Endothelial cell of umbilical vein (primary cell): Measurements from ENCODE around the gene GRM7. TPM values are rescaled to one million over a fixed set of nuclear protein-coding genes. Genes with fewer than 3 reads are reported as not detected.
A peak's percentile ranks its signal among the peaks of the same experiment; 100 is the strongest.

Source experiments
- BruUV-seq: library from RNA; stranded (reverse); fragments of 400-500 nt; replicated peaks from 2 replicates; lab custom pipeline; 2021; lab: Mats Ljungman, UMichigan
- CTCF ChIA-PET: fragments of 300-600, 350-600 bp; sonication (Branson Sonifier 250); formaldehyde crosslinking; loops from one replicate; lab custom pipeline; 2021; ENCODE audit warnings: antibody characterized with exemption, inconsistent platforms; lab: Charles Lee
- POLR2A ChIA-PET: fragments of 300-600, 350-600 bp; sonication (Branson Sonifier 250); formaldehyde crosslinking; loops from one replicate; lab custom pipeline; 2021; ENCODE audit warnings: antibody characterized with exemption, inconsistent platforms; lab: Charles Lee
- DNase-seq: peaks from one replicate; pipeline ENCODE4 v3.0.0-alpha.2; 2011; ENCODE audit warnings: low read depth, low spot score
- FAIRE-seq: peaks from 2 replicates; lab custom pipeline; 2011; peaks lifted over from hg19 to GRCh38; lab: Jason Lieb, UNC
- H2AFZ ChIP-seq: 2 replicates; pipeline ENCODE4 v1.6.0; 2012; ENCODE audit warnings: low read depth, low read length, control low read depth, inconsistent platforms
- H3K27ac ChIP-seq: 2 replicates; pipeline ENCODE4 v1.5.1; 2011; ENCODE audit warnings: low read depth, mild to moderate bottlenecking, control low read depth, low read length, moderate library complexity; ENCODE audit not compliant: insufficient read depth
- H3K27me3 ChIP-seq, 2 experiments: 2 replicates each; pipeline versions ENCODE4 v1.6.0 to v1.6.1; 2011; ENCODE audit warnings: low read length in 2 of 2, mixed read lengths in 1 of 2; ENCODE audit not compliant: control insufficient read depth in 2 of 2, insufficient read depth in 2 of 2
- H3K36me3 ChIP-seq, 2 experiments: 2 replicates in 1 of 2; 3 replicates in 1 of 2; pipeline ENCODE4 v1.5.1; 2011; ENCODE audit warnings: low read length in 2 of 2, mild to moderate bottlenecking in 1 of 2, moderate library complexity in 1 of 2; ENCODE audit not compliant: control insufficient read depth in 2 of 2, insufficient read depth in 2 of 2; ENCODE audit errors: extremely low read depth in 1 of 2
- H3K4me1 ChIP-seq: 3 replicates; pipeline ENCODE4 v1.5.1; 2011; ENCODE audit warnings: mild to moderate bottlenecking, low read length; ENCODE audit not compliant: control insufficient read depth, insufficient read depth; ENCODE audit errors: extremely low read depth
- H3K4me2 ChIP-seq: 2 replicates; pipeline ENCODE4 v1.6.1; 2011; ENCODE audit warnings: low read length, control low read depth, mixed read lengths; ENCODE audit not compliant: insufficient read depth
- H3K4me3 ChIP-seq, 3 experiments: fragments of 200-600 bp in 1 of 3; sonication (generic), shearing (Covaris generic) in 1 of 3; replicated peaks in 1 of 3; 2 replicates each; pipeline ENCODE4 v1.5.1; 2011 to 2016; ENCODE audit warnings: control low read depth in 3 of 3, low read length in 3 of 3, mild to moderate bottlenecking in 2 of 3, inconsistent platforms in 1 of 3, low read depth in 1 of 3, moderate library complexity in 1 of 3; ENCODE audit not compliant: insufficient read depth in 1 of 3
- H3K79me2 ChIP-seq: 2 replicates; pipeline ENCODE4 v1.6.0; 2012; ENCODE audit warnings: low read length, inconsistent platforms; ENCODE audit not compliant: control insufficient read depth, insufficient read depth
- H3K9ac ChIP-seq: replicated peaks from 2 replicates; pipeline ENCODE3; 2011; ENCODE audit warnings: low read length, control low read depth; ENCODE audit not compliant: insufficient read depth; ENCODE audit errors: extremely low read depth
- H3K9me1 ChIP-seq: replicated peaks from 3 replicates; pipeline ENCODE4 v1.6.0; 2011; ENCODE audit warnings: mild to moderate bottlenecking, low read length; ENCODE audit not compliant: control insufficient read depth, insufficient read depth; ENCODE audit errors: extremely low read depth
- H3K9me3 ChIP-seq: replicated peaks from 2 replicates; pipeline ENCODE4 v1.5.1; 2012; ENCODE audit warnings: low read length, inconsistent platforms; ENCODE audit not compliant: control insufficient read depth, insufficient read depth
- H4K20me1 ChIP-seq: replicated peaks from 2 replicates; pipeline ENCODE3; 2011; ENCODE audit warnings: mild to moderate bottlenecking, low read length; ENCODE audit not compliant: control insufficient read depth, insufficient read depth; ENCODE audit errors: extremely low read depth
- EZH2 ChIP-seq: IDR thresholded peaks from 2 replicates; pipeline ENCODE4 v1.6.1; 2012; ENCODE audit warnings: borderline replicate concordance, low read depth, mild to moderate bottlenecking, moderate library complexity, low read length, inconsistent platforms; ENCODE audit not compliant: severe bottlenecking
- FOS ChIP-seq: IDR thresholded peaks from 2 replicates; pipeline ENCODE4 v1.6.1; 2011; ENCODE audit warnings: mild to moderate bottlenecking, low read length, moderate library complexity, borderline replicate concordance; ENCODE audit not compliant: insufficient read depth
- GATA2 ChIP-seq: IDR thresholded peaks from 2 replicates; pipeline ENCODE4 v1.7.0; 2011; ENCODE audit warnings: low read depth, mild to moderate bottlenecking, moderate library complexity, mixed read lengths, low read length; ENCODE audit not compliant: insufficient read length, insufficient read depth
- JUN ChIP-seq: IDR thresholded peaks from 2 replicates; pipeline ENCODE4 v1.6.1; 2011; ENCODE audit warnings: borderline replicate concordance, low read depth; ENCODE audit not compliant: insufficient read length, insufficient read depth
- MYC ChIP-seq: IDR thresholded peaks from one replicate; pipeline ENCODE4 v1.6.1; 2011; ENCODE audit warnings: mild to moderate bottlenecking, low read depth, low read length
- POLR2A ChIP-seq: IDR thresholded peaks from 2 replicates; pipeline ENCODE4 v1.6.1; 2012; ENCODE audit warnings: low read depth, mild to moderate bottlenecking, control low read depth, low read length
- POLR2AphosphoS5 ChIP-seq: IDR thresholded peaks from 2 replicates; pipeline ENCODE4 v1.6.1; 2012; ENCODE audit warnings: low read depth, mild to moderate bottlenecking, control low read depth, low read length, moderate library complexity; ENCODE audit not compliant: insufficient read depth
- dilution Hi-C: fragments of 300-500 bp; cut with MboI; formaldehyde crosslinking; loops from one replicate; pipeline ENCODE4 v1.15.0; 2019; ENCODE audit warnings: low sequenced_read_pairs; ENCODE audit not compliant: extremely low pct_ligation_motif_present
- intact Hi-C: fragments of 100-400 bp; cut with micrococcal nuclease; formaldehyde crosslinking; loops from one replicate; pipeline ENCODE4 v1.10.0; 2022
- polyA plus RNA-seq, 4 experiments: library from polyadenylated mRNA; depleted of rRNA in 3 of 4; stranded (reverse) in 3 of 4; unstranded in 1 of 4; fragments of >200 nt; gene quantifications; 2 replicates each; pipeline versions ENCODE4 v1.2.1 to v1.2.3, GENCODE V29; 2011 to 2012; ENCODE audit warnings: missing spikeins in 1 of 4
- total RNA-seq: library from RNA; stranded (reverse); gene quantifications from 2 replicates; pipeline ENCODE4 v1.2.3, GENCODE V29; 2021
- TF ChIP-seq, protein P1 (sequence below): IDR thresholded peaks from 2 replicates; pipeline ENCODE4 v1.6.1; 2011; ENCODE audit not compliant: insufficient read depth, insufficient read length
- TF ChIP-seq, protein P2 (sequence below), 2 donors: IDR thresholded peaks; 1 replicate in 1 of 2; 2 replicates in 1 of 2; pipeline ENCODE4 v1.5.1; 2011; ENCODE audit warnings: low read length in 2 of 2, mild to moderate bottlenecking in 2 of 2, moderate library complexity in 2 of 2, control low read depth in 1 of 2, inconsistent platforms in 1 of 2, low read depth in 1 of 2; ENCODE audit not compliant: insufficient read depth in 1 of 2; ENCODE audit errors: extremely low read depth in 1 of 2

The GRM7 gene
- total and polyA plus RNA-seq, 2 donors (not counting 3 experiments of a cell fraction or from before 2014, with no cell fraction given) = 0.12 TPM; not detected in 1

DNA sequence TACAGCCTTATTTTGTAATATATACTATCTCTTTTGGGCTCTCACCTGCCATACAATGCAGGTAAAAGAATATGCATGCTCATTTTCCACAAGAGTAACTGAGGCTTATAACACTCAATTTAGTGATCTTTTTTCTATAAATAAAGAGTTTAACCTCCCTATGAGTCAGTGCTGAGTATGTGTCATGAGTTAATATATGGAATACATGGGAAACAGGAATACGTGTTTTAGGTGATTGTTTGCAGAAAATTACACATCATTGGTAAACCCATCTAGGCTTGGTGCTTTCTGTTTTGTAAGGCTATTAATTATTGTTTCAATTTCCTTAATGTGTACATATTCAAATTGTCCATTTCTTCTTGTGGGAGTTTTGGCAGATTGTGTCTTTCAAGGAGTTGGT is 411.3 kb downstream of the GRM7 start:
- peak overlapping the region; percentile 35 for H3K27ac ChIP-seq
- H3K9ac ChIP-seq = no peak overlapping the region
- no peaks in the 10 kb centered on the region for H3K9me1 ChIP-seq
- TF ChIP-seq, protein P1, sequence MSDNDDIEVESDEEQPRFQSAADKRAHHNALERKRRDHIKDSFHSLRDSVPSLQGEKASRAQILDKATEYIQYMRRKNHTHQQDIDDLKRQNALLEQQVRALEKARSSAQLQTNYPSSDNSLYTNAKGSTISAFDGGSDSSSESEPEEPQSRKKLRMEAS = no peak
- no peak for TF ChIP-seq MYC
- no peak for TF ChIP-seq POLR2AphosphoS5
- TF ChIP-seq, protein P2, sequence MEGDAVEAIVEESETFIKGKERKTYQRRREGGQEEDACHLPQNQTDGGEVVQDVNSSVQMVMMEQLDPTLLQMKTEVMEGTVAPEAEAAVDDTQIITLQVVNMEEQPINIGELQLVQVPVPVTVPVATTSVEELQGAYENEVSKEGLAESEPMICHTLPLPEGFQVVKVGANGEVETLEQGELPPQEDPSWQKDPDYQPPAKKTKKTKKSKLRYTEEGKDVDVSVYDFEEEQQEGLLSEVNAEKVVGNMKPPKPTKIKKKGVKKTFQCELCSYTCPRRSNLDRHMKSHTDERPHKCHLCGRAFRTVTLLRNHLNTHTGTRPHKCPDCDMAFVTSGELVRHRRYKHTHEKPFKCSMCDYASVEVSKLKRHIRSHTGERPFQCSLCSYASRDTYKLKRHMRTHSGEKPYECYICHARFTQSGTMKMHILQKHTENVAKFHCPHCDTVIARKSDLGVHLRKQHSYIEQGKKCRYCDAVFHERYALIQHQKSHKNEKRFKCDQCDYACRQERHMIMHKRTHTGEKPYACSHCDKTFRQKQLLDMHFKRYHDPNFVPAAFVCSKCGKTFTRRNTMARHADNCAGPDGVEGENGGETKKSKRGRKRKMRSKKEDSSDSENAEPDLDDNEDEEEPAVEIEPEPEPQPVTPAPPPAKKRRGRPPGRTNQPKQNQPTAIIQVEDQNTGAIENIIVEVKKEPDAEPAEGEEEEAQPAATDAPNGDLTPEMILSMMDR (IDR thresholded peaks at IDR 0.05; ENCODE audit: extremely low read depth in 1 of 2, insufficient read depth in 1 of 2, low read depth in 1 of 2, low read length in 2 of 2) = no peak
- no peak for TF ChIP-seq GATA2
- no peak for TF ChIP-seq EZH2
- peak; percentile 51 for TF ChIP-seq JUN
- no peak for TF ChIP-seq POLR2A
- peak; percentile 69 for TF ChIP-seq FOS
- H4K20me1 ChIP-seq = no peaks in the 10 kb centered on the region
- BruUV-seq = no TSS peak
- H3K4me1 ChIP-seq = peaks cover 13% of the 10 kb centered on the region
- intact Hi-C loops (no loop called here), dilution Hi-C loops (no loop called here)
- ChIA-PET POLR2A (no interaction called here), CTCF (interaction anchor here (1.3 kb wide), 1 partner anchor 14 kb away, joined by 4 read pairs; no protein-coding TSS in a partner anchor)
- no peak overlapping the region for H3K4me3 ChIP-seq
- H3K36me3 ChIP-seq = no peaks in the 10 kb centered on the region
- no peaks in the 10 kb centered on the region for H3K27me3 ChIP-seq
- H3K79me2 ChIP-seq = no peaks in the 10 kb centered on the region
- no peaks in the 10 kb centered on the region for H3K9me3 ChIP-seq
- DNase-seq = peak; percentile 61
- H2AFZ ChIP-seq = peak overlapping the region; percentile 68
- H3K4me2 ChIP-seq = peak overlapping the region; percentile 57
- FAIRE-seq = no peak
